ENCODE data around the gene RIMKLB.
"Not testable (repeated sequence)": the region's sequence is repeated elsewhere in the genome, so short reads cannot be mapped to it uniquely, and the experiment has no call there.

The RIMKLB gene

GRCh38 chr12:8779862-8780261 lies 82.1 kb downstream of the RIMKLB start:
- no peak for DNase-seq

- DNase-seq, result no peak
Measured at GRCh38 chr12:8780389-8780788, 82.6 kb downstream of the RIMKLB start.

GRCh38 chr12:8781381-8782127 lies 83.8 kb downstream of the RIMKLB start:
- DNase-seq, result no peak

- no peak for DNase-seq
Measured at GRCh38 chr12:8784290-8784888, 86.6 kb downstream of the RIMKLB start.

GRCh38 chr12:8785499-8785898 lies 87.7 kb downstream of the RIMKLB start:
- DNase-seq, result no peak

- not testable (repeated sequence) for DNase-seq
Measured at GRCh38 chr12:8787206-8787605, 89.4 kb downstream of the RIMKLB start.

GRCh38 chr12:8788706-8789105 lies 90.9 kb downstream of the RIMKLB start:
- DNase-seq, result not testable (repeated sequence)

GRCh38 chr12:8789341-8790013 lies 91.7 kb downstream of the RIMKLB start:
- not testable (repeated sequence) for DNase-seq

- not testable (repeated sequence) for DNase-seq
Measured at GRCh38 chr12:8793226-8793625, 95.4 kb downstream of the RIMKLB start.

GRCh38 chr12:8794611-8795010 lies 96.8 kb downstream of the RIMKLB start:
- not testable (repeated sequence) for DNase-seq

- DNase-seq, result no peak
Measured at GRCh38 chr12:8796831-8797626, 99.2 kb downstream of the RIMKLB start.

- not testable (repeated sequence) for DNase-seq
Measured at GRCh38 chr12:8801213-8801612, 103.4 kb downstream of the RIMKLB start.

GRCh38 chr12:8804833-8805232 lies 107.0 kb downstream of the RIMKLB start:
- DNase-seq, result not testable (repeated sequence)

GRCh38 chr12:8805487-8805886 lies 107.7 kb downstream of the RIMKLB start:
- DNase-seq, result not testable (repeated sequence)

GRCh38 chr12:8807084-8807483 lies 109.3 kb downstream of the RIMKLB start:
- DNase-seq, result not testable (repeated sequence)

GRCh38 chr12:8810112-8810511 lies 112.3 kb downstream of the RIMKLB start:
- DNase-seq, result not testable (repeated sequence)

GRCh38 chr12:8813572-8814357 lies 116.0 kb downstream of the RIMKLB start:
- DNase-seq, result no peak

GRCh38 chr12:8816448-8817050 lies 118.8 kb downstream of the RIMKLB start:
- no peak for DNase-seq

- DNase-seq, result no peak
Measured at GRCh38 chr12:8817856-8818255, 120.1 kb downstream of the RIMKLB start.

- DNase-seq, result no peak
Measured at GRCh38 chr12:8818526-8818925, 120.7 kb downstream of the RIMKLB start.

- DNase-seq, result no peak
Measured at GRCh38 chr12:8819666-8819980, 121.8 kb downstream of the RIMKLB start.

Data from activated T-cell treated with anti-CD3 and anti-CD28 coated beads, Interleukin-2, amount 50 U/mL, for 48 hours (primary cell).